22Rv1 (cell line): ENCODE data around the gene ASAP2.

Experiments used
- H3K27ac ChIP-seq: fragments of 450-650 bp; 2 replicates; pipeline ENCODE4 v1.5.1; 2017
- ZFX ChIP-seq: fragments of 450-650 bp; IDR thresholded peaks from 2 replicates; pipeline ENCODE4 v1.6.1; 2017; ENCODE audit warnings: antibody characterized with exemption, borderline replicate concordance
- TF ChIP-seq, protein P1 (sequence below): fragments of 450-650 bp; IDR thresholded peaks from 2 replicates; pipeline ENCODE4 v1.5.1; 2017; ENCODE audit warnings: mild to moderate bottlenecking

The ASAP2 gene

DNA sequence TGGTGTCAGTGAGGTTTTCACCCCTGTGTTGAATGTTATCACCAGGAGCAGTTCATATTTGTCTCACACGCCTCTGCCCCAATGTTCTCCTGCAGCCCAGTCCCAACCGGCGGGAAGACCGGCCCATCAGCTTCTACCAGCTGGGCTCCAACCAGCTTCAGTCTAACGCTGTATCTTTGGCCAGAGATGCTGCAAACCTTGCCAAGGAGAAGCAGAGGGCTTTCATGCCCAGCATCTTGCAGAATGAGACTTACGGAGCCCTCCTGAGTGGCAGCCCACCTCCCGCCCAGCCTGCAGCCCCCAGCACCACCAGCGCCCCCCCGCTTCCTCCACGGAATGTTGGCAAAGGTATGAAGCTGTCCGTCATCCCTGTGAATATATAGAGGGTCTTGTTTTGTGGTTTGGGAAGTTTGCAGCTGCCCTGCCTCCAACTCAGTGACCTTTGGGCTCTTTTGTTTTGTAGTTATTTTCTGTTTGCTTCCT is 181.6 kb downstream of the ASAP2 start:
- TF ChIP-seq, protein P1, sequence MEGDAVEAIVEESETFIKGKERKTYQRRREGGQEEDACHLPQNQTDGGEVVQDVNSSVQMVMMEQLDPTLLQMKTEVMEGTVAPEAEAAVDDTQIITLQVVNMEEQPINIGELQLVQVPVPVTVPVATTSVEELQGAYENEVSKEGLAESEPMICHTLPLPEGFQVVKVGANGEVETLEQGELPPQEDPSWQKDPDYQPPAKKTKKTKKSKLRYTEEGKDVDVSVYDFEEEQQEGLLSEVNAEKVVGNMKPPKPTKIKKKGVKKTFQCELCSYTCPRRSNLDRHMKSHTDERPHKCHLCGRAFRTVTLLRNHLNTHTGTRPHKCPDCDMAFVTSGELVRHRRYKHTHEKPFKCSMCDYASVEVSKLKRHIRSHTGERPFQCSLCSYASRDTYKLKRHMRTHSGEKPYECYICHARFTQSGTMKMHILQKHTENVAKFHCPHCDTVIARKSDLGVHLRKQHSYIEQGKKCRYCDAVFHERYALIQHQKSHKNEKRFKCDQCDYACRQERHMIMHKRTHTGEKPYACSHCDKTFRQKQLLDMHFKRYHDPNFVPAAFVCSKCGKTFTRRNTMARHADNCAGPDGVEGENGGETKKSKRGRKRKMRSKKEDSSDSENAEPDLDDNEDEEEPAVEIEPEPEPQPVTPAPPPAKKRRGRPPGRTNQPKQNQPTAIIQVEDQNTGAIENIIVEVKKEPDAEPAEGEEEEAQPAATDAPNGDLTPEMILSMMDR = no peak
- no peak for TF ChIP-seq ZFX

DNA sequence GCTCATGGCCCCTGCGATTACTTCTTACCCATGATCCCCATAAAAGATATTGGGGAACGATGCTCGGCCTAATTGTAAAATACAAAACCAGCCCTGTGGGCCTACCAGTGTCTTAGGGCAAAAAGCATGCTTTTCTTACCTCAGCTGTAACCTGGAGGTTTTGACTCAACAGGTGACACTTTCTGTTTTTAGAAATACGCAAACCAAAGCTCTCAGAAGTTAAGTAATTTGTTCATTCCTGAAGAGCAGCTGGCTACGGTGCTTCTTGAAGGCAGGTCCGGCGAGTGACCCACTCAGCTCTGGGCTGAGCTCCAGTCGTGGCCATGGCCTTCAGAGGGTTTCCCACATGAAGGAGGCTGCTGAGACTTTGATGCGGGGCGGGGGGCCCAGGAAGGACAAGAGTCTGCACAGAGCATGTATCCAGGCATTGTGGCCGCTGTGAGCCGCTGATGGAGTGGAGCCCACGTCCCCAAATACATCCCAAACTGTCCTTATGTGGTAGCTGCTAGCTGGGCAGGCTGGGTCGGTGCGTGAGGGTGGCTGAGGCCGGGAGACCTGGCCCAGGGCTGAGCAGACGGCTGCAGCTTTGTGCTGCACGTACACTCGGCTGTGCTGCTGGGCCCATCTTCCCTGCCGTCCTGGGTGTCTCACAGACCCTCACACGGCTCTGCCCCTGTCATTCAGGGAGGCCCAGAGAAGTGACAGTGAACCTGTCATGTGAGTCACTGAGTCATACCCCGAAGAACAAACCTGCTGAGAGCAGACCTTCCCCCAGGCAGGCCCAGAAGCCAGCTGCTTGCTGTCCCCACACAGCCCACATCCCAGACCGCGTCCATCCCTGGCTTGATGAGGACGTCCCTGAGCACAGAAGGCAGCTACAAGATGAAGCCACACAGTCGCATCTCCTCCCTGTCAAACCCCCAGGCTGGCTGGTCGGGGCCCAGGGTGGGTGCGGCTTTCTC is 182.6 kb downstream of the ASAP2 start:
- no peak overlapping the region for H3K27ac ChIP-seq
- TF ChIP-seq ZFX = no peak
- TF ChIP-seq, protein P1 = no peak

More for the DNA sequence above, 181.6 kb downstream of the ASAP2 start:
- no peak overlapping the region for H3K27ac ChIP-seq

DNA sequence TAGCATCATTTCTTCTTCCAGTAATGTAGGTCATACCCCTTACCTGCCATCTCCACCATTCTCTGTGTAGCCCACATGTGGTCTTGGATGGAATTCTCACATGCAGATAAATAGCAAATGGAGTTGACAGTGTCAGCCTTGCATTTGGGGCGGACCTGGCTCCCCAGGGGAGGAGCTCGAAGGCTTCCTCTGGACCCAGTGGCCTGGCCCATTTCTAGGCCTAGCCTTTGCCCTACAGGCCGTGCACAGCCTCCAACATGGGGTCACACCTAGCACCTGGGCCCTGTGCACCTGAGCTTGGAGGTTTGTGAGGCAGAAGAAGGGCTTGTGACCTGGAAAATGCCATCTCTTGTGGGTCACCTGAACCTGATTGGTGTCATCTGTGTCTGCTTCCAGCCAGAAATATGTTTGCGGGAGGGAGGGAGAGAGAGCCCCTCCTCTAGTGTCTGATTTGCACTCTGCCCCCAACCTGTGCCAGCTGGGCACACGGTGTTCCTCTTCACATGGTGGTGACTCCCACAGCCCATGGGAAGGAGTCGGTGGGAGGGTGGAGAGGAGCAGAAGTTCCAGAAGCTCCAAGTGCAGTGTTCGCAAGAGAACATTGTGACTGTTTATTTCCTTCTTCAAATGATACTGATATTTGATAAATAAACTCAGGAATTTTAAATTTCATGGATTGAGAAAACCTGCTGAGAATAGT is 183.7 kb downstream of the ASAP2 start:
- H3K27ac ChIP-seq = no peak overlapping the region
- no peak for TF ChIP-seq ZFX
- TF ChIP-seq, protein P1 = no peak

DNA sequence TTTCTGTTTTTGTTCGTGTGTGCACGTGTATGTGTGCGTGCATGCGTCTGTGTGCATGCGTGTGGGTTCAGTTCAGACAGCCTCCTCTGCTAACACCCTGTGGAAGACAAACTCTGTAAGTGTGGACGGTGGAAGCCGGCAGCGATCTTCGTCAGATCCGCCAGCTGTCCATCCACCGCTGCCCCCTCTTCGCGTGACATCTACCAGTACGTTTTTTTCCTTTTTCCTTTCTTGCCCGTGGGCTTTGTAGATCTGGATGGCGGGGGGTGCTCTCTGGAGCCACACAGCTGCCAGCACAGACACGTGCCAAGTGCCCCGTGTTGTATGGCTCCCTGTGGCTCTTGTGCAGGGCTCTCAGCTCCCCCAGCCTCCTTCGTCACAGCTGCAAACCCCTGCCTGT is 184.4 kb downstream of the ASAP2 start:
- no peak overlapping the region for H3K27ac ChIP-seq
- TF ChIP-seq, protein P1 = no peak
- TF ChIP-seq ZFX = no peak

DNA sequence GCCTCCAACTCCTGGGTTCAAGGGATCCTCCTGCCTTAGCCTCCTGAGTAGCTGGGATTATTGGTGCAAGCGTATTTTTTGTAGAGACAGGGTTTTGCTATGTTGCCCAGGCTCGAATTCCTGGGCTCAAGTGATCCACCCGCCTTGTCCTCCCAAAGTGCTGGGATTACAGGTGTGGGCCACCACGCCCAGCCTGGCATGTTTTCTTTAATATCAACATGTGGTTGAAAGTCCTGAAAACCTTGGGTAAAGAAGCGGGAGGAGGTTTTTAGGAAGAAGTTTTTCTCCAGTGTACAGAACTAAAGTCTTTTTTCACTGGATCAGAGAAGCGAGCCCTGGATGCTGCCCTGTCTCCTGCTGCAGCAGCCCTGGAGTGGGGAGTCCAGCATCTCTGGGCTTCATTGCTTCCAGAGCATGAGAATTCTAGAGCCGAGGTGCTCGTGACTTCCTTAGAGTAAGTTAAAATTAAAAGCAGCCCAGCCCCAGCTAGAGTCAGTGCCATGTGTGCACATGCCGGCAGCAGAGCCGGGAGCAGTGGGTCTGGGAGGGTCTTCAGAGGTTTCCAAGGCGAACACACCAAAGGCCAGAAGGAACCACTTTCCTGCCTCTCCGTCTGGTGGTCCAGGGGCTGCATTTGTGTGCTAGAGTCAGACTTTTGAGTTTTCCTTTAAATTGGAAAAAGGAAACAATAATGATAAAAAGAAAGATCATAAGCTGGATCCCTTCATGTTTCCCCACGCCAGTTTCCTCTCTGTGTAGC is 185.5 kb downstream of the ASAP2 start:
- no peak overlapping the region for H3K27ac ChIP-seq
- no peak for TF ChIP-seq ZFX
- TF ChIP-seq, protein P1 = no peak

DNA sequence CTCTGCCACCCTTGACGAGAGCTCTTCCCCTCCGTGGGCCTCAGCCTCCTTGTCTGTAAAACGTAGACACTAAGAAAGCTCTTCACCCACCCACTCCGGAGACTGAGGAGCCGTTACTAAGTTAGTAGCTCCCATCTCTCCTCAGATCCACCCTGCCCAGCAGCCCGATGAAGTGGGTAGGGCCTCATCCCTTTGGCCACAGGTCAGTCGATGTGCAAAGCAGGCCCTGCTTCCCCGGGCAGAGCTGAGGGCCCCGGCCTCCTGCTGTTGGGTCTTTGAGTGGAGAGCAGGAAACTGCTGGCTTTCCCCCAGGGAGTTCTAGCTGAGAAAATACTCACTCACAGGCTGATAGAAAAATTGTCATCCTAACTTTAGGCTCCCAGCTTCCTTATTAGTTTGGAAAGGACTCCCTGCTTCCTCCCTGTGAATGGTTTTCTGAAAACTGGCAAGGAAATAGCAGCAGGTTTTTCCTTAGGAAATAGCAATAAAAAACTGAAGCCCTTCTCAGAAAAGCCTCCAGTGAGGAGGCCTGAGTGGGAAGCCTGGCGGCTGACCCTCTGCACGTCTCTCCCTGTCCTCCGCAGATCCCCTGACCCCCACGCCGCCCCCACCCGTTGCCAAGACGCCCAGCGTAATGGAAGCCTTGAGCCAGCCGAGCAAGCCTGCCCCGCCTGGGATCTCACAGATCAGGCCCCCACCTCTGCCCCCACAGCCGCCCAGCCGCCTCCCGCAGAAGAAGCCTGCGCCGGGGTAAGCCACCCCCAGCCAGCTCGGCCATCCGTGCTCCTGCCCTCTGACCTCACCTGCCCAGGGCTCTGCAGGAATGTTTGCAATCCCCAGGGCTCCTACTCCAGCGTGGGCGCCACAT is 186.5 kb downstream of the ASAP2 start:
- no peak overlapping the region for H3K27ac ChIP-seq
- no peak for TF ChIP-seq ZFX
- TF ChIP-seq, protein P1 = no peak
